Esophagus squamous epithelium (tissue), 5 donors: ENCODE measurements around the gene CA9. TPM values are rescaled to one million over a fixed set of nuclear protein-coding genes. Genes with fewer than 3 reads are reported as not detected.
A peak's percentile ranks its signal among the peaks of the same experiment; 100 is the strongest.

Source experiments
- DNase-seq: peaks from one replicate; lab custom pipeline; 2025; lab: John Stamatoyannopoulos, UW
- H3K27ac ChIP-seq, 4 donors: fragments of 200-600 bp; sonication (generic); one replicate each; pipeline ENCODE4 v1.5.1; 2016 to 2019; ENCODE audit warnings: mild to moderate bottlenecking in 1 of 4
- H3K27me3 ChIP-seq, 4 donors: fragments of 200-600 bp; sonication (generic); 1 replicate in 3 of 4; 2 replicates in 1 of 4; pipeline versions ENCODE4 v1.5.1 to v1.6.0; 2017 to 2021; ENCODE audit warnings: antibody characterized with exemption in 1 of 4
- H3K36me3 ChIP-seq, 3 donors: fragments of 200-600 bp; sonication (generic); one replicate each; pipeline ENCODE4 v1.5.1; 2016 to 2019
- H3K4me1 ChIP-seq, 3 donors: fragments of 200-600 bp; sonication (generic); one replicate each; pipeline ENCODE4 v1.5.1; 2017 to 2019
- H3K4me3 ChIP-seq, 4 donors: fragments of 200-600 bp; sonication (generic); 1 replicate in 3 of 4; 2 replicates in 1 of 4; pipeline ENCODE4 v1.5.1; 2016 to 2019; ENCODE audit warnings: mild to moderate bottlenecking in 2 of 4, moderate library complexity in 1 of 4
- H3K9me3 ChIP-seq, 3 donors: fragments of 200-600 bp; sonication (generic); one replicate each; pipeline ENCODE4 v1.5.1; 2016 to 2019
- CTCF ChIP-seq, 6 experiments: fragments of 450-650 bp in 4 of 6; fragments of 200-600 bp in 2 of 6; sonication (generic) in 2 of 6; IDR thresholded peaks; one replicate each; pipeline ENCODE4 v1.5.1; 2016 to 2019; ENCODE audit warnings: antibody characterized with exemption in 6 of 6, mild to moderate bottlenecking in 4 of 6, moderate library complexity in 4 of 6
- POLR2A ChIP-seq, 4 donors: fragments of 450-650 bp; IDR thresholded peaks; one replicate each; pipeline ENCODE4 v1.6.1; 2017; ENCODE audit warnings: antibody characterized with exemption in 4 of 4, mild to moderate bottlenecking in 4 of 4, moderate library complexity in 3 of 4
- whole genome bisulfite sequencing, 2 donors: methylation state at CpG; one replicate each; pipeline ENCODE4 v1.1.5; 2018; 5-methylcytosine and 5-hydroxymethylcytosine counted together
- intact Hi-C: fragments of 100-400 bp; cut with DNase I; formaldehyde crosslinking; loops from one replicate; pipeline ENCODE4 v1.15.0; 2022
- total RNA-seq, 4 donors: library from RNA; depleted of rRNA; stranded (reverse); fragments of >200 nt; gene quantifications; one replicate each; pipeline ENCODE4 v1.1.0, GENCODE V29; 2016
- donor health status: DM: yes; HTN: yes; CAD: no.

The CA9 gene
- total RNA-seq, 4 donors from 2014 or later: 2.2 TPM; not detected in 3

DNA sequence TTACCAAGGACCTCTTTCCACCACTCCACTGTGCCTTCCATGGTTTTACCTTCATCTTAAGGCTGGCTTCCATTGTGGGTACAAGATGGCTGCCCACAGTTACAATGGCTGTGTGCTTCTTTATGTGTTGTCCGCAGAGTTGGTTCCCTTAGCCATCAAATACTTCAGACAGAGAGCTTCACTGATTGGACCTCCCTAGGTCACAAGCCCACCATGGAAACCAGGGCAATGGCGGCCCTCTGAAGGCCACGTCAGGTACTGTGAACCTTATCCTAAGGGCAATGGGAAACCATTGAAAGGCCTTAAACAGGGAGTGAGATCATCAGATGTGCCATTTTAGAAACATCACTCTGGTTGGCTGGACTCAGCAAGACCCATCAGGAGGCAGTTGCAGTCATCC, 5.8 kb upstream of the CA9 start:
- no peak overlapping the region for H3K4me3 ChIP-seq
- no peak overlapping the region for H3K27ac ChIP-seq
- peaks cover 6 to 28% (median 7%) of the 10 kb centered on the region in 3 donors for H3K4me1 ChIP-seq
- no peaks in the 10 kb centered on the region for H3K9me3 ChIP-seq
- 100% methylated on average over 1 to 2 of the region's 3 CpGs for WGBS, 2 donors
- intact Hi-C loops: no loop called here
- H3K27me3 ChIP-seq: no peaks in the 10 kb centered on the region
- no peak for DNase-seq
- no peak for TF ChIP-seq CTCF (IDR thresholded peaks at IDR 0.05)
- TF ChIP-seq POLR2A (IDR thresholded peaks at IDR 0.05): no peak
- no peaks in the 10 kb centered on the region for H3K36me3 ChIP-seq

GRCh38 chr9:35669331-35670145, 4.2 kb upstream of the CA9 start:
- Histone ChIP-seq H3K4me1 (peaks cover 4 to 25% (median 7%) of the 10 kb centered on the region in 3 donors), H3K4me3 (no peak overlapping the region), H3K27ac (no peak overlapping the region), H3K27me3 (peaks cover 0 to 3% (median 0%) of the 10 kb centered on the region in 4 donors), H3K36me3 (no peaks in the 10 kb centered on the region), H3K9me3 (no peaks in the 10 kb centered on the region)
- no peak for DNase-seq
- intact Hi-C loops: no loop called here
- no peak for TF ChIP-seq POLR2A (IDR thresholded peaks at IDR 0.05)
- no peak for TF ChIP-seq CTCF (IDR thresholded peaks at IDR 0.05)
- 64 to 68% methylated on average over 6 of the region's 6 CpGs for whole genome bisulfite sequencing, 2 donors

DNA sequence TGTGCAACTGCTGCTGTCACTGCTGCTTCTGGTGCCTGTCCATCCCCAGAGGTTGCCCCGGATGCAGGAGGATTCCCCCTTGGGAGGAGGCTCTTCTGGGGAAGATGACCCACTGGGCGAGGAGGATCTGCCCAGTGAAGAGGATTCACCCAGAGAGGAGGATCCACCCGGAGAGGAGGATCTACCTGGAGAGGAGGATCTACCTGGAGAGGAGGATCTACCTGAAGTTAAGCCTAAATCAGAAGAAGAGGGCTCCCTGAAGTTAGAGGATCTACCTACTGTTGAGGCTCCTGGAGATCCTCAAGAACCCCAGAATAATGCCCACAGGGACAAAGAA, 265 bp downstream of the CA9 start:
- 22% methylated on average over 1 of the region's 3 CpGs; no CpG with 5 or more reads in 1 of the 2 donors for WGBS, 2 donors
- H3K4me3 ChIP-seq: no peak overlapping the region
- TF ChIP-seq CTCF (IDR thresholded peaks at IDR 0.05) (no peak), POLR2A (IDR thresholded peaks at IDR 0.05) (no peak)
- H3K36me3 ChIP-seq: no peaks in the 10 kb centered on the region
- intact Hi-C loops: no loop called here
- H3K9me3 ChIP-seq: no peaks in the 10 kb centered on the region
- no peak overlapping the region for H3K27ac ChIP-seq
- peaks cover 0 to 25% (median 3%) of the 10 kb centered on the region in 4 donors for H3K27me3 ChIP-seq
- no peak for DNase-seq
- H3K4me1 ChIP-seq: peaks cover 11 to 27% (median 15%) of the 10 kb centered on the region in 3 donors

- Histone ChIP-seq H3K27ac (no peak overlapping the region), H3K4me3 (peak overlapping the region; percentile 35 to 70 (median 48)), H3K36me3 (no peaks in the 10 kb centered on the region), H3K27me3 (peaks cover 0 to 25% (median 3%) of the 10 kb centered on the region in 4 donors), H3K9me3 (no peaks in the 10 kb centered on the region), H3K4me1 (peaks cover 11 to 27% (median 15%) of the 10 kb centered on the region in 3 donors)
- 61 to 66% methylated on average over 5 to 6 of the region's 13 CpGs for WGBS, 2 donors
- TF ChIP-seq POLR2A (IDR thresholded peaks at IDR 0.05): no peak
- no peak for TF ChIP-seq CTCF (IDR thresholded peaks at IDR 0.05)
- no peak for DNase-seq
- intact Hi-C loops: no loop called here
Measured at GRCh38 chr9:35675204-35675603, 1.5 kb downstream of the CA9 start.

- Histone ChIP-seq H3K4me1 (peaks cover 11 to 27% (median 15%) of the 10 kb centered on the region in 3 donors), H3K36me3 (no peaks in the 10 kb centered on the region), H3K9me3 (no peaks in the 10 kb centered on the region), H3K27me3 (peaks cover 0 to 25% (median 3%) of the 10 kb centered on the region in 4 donors), H3K4me3 (peak overlapping the region; percentile 35 to 70 (median 48)), H3K27ac (peak overlapping the region in 1 of 4 donors; percentile 21)
- intact Hi-C loops: no loop called here
- no peak for TF ChIP-seq POLR2A (IDR thresholded peaks at IDR 0.05)
- no peak for TF ChIP-seq CTCF (IDR thresholded peaks at IDR 0.05)
- 32 to 61% methylated on average over 6 to 13 of the region's 51 CpGs for WGBS, 2 donors
- DNase-seq: no peak
Measured at GRCh38 chr9:35675732-35676392, 2.1 kb downstream of the CA9 start.
